WI38 (cell line): Measurements from ENCODE around the gene PKIG.

Experiments used
- H3K4me3 ChIP-seq: 2 replicates; pipeline ENCODE4 v1.5.1; 2011; ENCODE audit warnings: low read depth, mild to moderate bottlenecking, control low read depth, low read length
- TF ChIP-seq, protein P1 (sequence below): IDR thresholded peaks from 2 replicates; pipeline ENCODE4 v1.5.1; 2012; ENCODE audit warnings: low read depth, mild to moderate bottlenecking, control low read depth, low read length

Gene PKIG

DNA sequence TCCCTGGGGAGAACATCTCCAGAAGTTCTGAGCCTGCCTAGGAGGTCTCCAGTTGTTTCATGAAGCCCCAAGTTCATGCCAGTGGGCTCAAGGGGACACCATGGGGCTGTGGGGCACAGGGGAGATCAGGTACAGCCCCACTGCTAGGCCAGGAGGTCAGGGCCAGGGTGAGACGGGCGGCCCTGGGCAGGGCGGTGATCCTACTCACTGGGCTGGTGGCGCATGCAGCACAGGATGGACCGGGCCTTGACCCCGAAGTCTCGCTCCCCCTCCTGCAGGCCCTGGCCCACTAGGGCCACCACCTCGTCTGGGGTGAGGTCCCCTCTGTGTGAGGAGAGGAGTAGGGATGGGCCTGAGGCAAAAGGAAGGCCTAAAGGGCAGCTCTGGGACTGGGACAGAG lies 43.0 kb downstream of the PKIG start:
- TF ChIP-seq, protein P1, sequence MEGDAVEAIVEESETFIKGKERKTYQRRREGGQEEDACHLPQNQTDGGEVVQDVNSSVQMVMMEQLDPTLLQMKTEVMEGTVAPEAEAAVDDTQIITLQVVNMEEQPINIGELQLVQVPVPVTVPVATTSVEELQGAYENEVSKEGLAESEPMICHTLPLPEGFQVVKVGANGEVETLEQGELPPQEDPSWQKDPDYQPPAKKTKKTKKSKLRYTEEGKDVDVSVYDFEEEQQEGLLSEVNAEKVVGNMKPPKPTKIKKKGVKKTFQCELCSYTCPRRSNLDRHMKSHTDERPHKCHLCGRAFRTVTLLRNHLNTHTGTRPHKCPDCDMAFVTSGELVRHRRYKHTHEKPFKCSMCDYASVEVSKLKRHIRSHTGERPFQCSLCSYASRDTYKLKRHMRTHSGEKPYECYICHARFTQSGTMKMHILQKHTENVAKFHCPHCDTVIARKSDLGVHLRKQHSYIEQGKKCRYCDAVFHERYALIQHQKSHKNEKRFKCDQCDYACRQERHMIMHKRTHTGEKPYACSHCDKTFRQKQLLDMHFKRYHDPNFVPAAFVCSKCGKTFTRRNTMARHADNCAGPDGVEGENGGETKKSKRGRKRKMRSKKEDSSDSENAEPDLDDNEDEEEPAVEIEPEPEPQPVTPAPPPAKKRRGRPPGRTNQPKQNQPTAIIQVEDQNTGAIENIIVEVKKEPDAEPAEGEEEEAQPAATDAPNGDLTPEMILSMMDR, result no peak
- H3K4me3 ChIP-seq, result no peak overlapping the region

DNA sequence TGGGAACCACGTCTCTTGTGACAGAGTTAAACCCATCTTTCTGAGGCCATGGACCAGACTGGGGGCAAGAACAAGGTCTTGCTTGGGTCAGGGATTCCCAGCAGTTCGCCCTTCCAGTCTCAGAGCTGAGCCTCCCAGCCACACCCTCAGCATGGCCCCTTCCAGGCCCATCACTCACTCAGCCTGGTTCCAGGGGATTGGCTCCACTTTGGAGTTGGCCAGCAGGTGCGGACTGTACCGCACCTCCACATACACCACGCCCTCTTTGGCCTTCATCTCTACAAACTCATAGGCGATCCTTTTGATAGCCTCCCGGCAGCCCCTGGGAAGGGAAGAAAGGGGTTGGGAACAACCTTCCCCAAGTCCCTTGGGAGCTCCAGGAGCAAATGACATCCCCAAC lies 43.9 kb downstream of the PKIG start:
- H3K4me3 ChIP-seq, result no peak overlapping the region
- TF ChIP-seq, protein P1, result no peak

DNA sequence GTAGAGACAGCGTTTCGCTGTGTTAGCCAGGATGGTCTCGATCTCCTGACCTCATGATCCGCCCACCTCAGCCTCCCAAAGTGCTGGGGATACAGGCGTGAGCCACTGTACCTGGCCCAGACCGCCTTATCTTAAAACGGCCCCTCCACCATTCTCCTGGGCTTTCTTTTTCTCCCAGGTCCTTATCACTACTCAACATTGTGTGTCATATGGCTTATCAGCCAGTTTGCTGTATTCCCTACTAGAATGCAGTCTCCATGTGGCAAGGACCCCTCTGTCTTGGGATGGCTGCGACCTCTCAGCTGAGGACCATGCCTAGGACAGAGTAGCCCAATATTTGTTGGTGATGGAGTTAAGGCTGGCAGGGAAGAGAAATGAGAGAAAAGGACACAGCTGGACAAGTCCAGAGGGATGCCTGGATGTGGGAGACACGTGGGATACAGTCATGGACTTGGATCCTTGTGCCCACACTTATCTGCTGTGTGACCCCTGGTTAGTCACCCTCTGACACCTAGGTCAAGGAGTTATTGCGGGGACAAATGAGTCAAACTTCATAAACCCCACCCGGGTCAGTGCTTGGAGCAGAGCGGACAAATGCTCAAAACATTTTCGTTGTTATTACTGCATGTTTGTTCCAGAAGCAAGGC lies 45.1 kb downstream of the PKIG start:
- TF ChIP-seq, protein P1, result no peak
- no peak overlapping the region for H3K4me3 ChIP-seq

DNA sequence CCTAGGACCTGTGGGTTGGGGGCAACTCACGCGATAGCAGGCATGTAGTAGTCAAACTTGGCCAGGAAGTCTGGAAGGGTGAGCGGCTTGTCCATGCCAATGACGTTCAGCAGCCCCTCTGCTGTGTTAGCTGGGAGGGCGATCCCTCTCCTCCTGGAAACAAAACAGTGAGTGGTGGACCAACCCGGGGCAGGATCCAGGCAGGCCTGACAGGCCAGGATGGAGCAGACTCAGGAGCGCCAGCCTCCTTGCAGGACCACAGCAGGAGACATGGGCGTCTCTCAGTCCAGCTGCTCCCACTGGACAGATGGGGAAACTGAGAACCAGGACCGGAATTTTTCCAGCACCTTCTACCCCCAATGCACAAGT lies 46.6 kb downstream of the PKIG start:
- TF ChIP-seq, protein P1, result no peak
- no peak overlapping the region for H3K4me3 ChIP-seq

DNA sequence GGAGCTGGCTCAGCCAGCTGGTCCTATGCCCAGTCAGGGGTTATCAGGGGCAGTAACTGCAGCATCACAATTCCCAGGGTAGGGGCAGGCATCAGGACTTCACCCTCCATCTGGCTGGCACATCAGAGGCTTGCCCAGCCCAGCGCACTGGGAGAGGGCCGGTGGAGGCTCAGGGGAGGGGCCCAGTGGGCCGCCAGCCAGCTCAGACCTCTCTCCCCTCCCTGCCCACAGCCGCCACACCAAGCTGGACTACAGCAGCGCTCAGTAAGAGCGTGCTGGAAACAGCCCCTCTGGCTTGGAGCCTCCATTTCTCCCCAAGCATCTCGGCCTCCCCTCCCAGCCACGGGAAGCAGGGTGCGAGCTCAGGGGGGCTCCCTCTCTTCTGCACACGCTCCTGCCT lies 47.2 kb downstream of the PKIG start:
- TF ChIP-seq, protein P1, result no peak
- H3K4me3 ChIP-seq, result no peak overlapping the region

DNA sequence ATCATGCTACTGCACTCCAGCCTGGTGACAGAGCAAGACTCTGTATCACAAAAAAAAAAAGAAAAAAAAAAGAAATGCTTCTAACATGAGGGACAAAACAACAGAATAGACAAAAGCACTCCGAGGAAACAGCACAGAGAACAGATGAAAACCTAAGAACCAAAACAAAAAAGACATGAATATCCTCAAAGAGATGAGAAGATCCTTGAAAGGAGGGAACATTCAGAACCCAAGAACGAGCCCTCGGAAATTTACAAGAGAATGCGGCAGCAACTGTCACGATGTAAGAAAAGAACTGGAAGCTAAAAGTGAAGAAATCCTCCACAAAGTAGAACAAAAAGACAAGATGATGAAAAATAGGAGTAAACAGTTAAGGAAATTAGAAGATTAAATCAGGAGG lies 47.9 kb downstream of the PKIG start:
- TF ChIP-seq, protein P1, result no peak
- H3K4me3 ChIP-seq, result no peak overlapping the region

DNA sequence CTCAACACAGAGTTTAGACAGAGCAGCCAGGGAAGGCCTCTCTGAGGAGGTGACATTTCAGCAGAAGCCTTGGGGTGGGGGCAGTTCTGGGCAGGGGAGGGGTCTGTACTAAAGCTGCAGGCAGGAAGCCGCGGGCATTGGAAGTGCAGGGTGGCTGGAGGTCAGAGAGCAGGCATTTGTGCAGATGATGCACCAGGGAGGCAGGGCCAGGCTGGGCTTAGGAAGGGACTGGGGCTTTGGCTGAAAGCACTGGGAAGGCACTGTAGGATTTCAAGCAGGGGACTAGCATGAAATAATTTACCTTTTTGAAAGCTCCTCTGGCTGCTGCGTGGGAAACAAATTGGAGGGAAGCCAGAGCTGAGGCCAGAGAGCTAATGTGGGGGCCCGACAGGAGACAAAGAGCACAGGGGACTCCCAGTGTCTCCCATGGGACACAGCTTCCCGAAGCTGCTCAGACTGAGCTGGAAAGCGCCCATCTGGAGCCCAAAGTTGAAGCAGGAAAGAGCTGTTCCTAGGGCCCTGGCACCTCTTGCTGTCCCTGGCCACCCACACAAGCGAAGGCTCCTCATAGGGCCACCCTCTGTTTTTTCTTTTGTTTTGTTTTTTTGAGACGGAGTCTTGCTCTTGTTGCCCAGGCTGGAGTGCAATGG lies 49.8 kb downstream of the PKIG start:
- no peak overlapping the region for H3K4me3 ChIP-seq
- TF ChIP-seq, protein P1, result no peak
